ENCODE data around the gene SAMD14.

SAMD14 gene

GRCh38 chr17:50094753-50095619 is 35.0 kb downstream of the SAMD14 start, which contains the start of gene PDK2:
TSS of gene PDK2 (plus strand) at chr17:50095351. CDS start at chr17:50095436, 85 bp downstream.
- no peak for FAIRE-seq

DNA sequence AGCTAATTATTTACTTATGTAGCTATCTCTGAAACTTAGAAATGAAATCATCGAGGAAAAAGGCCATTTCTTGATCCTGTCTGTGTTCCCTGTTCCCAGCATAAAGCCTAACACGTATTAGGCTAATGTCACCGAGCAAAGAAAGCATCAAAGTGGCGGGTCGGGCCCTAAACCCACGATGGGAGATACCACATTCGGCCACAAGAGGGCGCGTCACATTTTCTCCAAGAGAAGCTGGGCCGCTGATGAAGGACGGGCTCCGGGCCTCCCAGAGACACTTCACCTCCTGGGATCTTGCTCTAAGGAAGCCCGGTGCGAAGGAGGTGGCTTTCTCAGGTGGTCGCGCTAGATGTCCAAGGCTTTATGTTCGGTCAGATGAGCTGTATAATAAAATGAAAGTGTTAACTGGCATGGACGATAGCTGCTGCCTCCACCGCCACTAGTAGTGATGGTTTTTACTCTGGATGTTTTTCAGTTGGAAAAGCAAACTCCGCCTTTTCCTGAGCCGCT is 35.7 kb downstream of the SAMD14 start:
- no peak for FAIRE-seq

DNA sequence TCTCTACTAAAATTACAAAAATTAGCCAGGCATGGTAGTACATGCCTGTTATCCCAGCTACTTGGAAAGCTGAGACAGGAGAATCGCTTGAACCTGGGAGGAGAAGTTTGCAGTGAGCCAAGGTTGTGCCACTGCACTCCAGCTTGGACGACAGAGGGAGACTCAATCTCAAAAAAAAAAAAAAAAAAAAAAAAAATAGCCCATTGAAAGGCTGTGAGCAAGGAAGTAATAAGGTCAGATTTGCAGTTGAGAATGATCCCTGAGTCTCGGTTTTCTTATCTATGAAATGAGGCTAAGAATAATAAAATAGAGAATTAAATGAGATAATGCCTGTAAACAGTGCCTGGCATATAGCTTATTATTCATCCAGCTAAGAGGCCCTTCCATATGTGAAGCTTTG is 36.2 kb downstream of the SAMD14 start:
- no peak for FAIRE-seq

DNA sequence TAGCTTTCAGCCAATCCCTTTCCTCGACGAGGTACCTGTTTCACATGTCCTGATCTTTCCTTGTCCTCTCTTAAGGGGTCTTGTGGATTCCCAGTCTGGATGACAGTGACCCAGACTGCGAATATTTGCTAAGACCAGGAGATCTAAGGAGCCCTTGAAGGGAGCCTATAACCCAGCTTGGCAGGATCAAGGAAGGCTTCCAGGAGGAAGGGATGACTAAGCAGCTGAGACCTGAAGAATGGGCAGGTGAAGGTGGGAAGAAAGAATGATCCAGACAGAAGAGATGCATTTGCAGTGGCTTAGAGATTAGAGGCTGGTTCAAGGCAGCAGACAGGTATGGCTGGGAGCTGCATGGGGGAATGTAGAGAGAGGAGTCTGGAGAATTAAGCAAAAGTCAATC is 36.7 kb downstream of the SAMD14 start:
- no peak for FAIRE-seq

GRCh38 chr17:50091918-50092285 is 38.1 kb downstream of the SAMD14 start:
- FAIRE-seq = no peak

DNA sequence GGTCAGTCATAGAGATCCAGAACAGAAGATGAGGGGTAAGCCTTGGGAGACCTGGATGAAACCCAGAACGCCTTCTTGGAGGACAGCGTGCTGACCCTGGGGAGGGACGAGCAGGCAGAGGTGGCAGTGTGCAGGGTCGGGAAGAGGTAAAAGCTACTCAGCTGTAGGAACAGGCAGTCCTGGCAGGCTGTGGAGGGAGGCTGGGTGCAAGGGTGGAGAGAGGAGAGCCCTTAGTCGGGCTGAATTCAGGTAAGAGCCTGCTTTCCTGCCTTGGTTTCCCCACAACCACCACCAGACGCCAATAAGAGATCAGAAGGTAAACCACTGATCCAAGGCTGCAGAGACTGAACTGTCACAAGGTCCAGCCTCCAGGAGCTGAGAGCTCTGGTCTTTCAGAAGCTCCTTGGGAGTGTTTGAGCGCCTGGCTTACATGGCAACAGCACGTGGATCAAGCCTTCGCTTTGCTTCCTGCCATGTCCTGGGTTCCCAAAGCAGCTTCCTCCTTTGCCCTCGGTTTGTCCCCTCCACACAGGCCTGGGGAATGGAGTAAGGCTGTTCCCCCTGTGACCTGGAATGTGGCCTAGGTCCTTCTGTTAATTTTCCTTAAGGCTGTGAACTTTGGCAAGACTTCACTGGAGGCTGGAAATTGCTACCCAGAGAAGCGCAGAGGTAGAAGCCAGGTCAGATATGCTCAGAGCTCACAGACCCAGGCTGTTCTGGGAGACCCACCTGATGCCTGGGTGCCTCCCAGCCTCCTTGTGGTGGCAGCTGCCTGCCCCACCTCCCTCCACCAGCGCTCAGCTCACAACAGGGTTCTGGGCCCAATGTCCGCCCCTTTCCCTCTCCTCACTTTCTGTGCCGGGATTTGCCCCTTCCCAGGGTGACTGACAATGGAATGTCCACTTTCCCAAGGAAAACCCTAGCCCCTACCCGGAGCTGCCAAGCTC is 38.7 kb downstream of the SAMD14 start:
- FAIRE-seq = no peak

DNA sequence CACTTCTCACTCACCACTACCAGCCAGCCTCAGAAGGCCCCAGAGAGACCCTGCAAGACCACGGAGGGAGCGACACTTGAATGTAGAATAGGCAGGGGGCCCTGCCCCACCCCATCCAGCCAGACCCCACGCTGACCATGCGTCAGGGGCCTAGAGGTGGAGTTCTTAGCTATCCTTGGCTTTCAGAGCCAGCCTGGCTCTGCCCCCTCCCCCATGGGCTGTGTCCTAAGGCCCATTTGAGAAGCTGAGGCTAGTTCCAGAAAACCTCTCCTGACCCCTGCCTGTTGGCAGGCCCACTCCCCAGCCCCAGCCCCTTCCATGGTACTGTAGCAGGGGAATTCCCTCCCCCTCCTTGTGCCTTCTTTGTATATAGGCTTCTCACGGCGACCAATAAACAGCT is 39.9 kb downstream of the SAMD14 start:
- no peak for FAIRE-seq

DNA sequence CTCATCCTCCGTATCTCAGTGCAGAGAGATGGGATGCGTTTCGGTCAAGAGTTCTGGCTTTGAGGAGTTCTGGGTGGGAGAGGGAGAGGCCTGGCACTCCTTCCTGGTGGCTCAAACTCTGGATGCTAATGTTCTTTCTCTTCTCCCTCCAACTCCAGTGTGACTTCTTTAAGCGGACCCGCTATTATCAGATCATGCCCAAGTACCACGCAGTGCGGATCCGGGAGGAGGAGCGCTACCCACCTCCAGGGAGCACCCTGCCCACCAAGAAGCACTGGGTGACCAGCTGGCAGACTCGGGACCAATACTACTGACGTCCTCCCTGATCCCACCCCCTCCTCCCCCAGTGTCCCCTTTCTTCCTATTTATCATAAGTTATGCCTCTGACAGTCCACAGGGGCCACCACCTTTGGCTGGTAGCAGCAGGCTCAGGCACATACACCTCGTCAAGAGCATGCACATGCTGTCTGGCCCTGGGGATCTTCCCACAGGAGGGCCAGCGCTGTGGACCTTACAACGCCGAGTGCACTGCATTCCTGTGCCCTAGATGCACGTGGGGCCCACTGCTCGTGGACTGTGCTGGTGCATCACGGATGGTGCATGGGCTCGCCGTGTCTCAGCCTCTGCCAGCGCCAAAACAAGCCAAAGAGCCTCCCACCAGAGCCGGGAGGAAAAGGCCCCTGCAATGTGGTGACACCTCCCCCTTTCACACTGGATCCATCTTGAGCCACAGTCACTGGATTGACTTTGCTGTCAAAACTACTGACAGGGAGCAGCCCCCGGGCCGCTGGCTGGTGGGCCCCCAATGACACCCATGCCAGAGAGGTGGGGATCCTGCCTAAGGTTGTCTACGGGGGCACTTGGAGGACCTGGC is 40.8 kb downstream of the SAMD14 start:
- no peak for FAIRE-seq

DNA sequence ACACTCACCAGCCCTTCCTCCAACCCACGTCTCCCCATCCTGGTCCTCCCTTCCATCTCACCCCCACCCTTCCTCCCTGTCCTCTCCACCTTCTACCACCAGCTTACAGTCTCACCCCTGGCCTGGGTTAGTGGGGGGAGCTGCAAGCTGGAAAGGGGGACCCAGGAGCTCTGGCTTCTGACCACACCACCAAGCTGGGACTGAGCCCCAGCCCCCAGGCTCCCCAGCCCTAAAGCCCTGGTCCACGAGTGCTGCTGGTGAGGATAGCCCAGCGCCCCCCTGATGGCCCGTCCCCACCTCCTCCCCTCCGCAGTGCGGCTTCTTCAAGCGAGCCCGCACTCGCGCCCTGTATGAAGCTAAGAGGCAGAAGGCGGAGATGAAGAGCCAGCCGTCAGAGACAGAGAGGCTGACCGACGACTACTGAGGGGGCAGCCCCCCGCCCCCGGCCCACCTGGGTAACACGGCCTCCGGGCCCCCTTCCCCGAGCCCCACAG is 42.0 kb downstream of the SAMD14 start:
- FAIRE-seq = no peak

GRCh38 chr17:50087246-50087911 is 42.6 kb downstream of the SAMD14 start:
- no peak for FAIRE-seq

DNA sequence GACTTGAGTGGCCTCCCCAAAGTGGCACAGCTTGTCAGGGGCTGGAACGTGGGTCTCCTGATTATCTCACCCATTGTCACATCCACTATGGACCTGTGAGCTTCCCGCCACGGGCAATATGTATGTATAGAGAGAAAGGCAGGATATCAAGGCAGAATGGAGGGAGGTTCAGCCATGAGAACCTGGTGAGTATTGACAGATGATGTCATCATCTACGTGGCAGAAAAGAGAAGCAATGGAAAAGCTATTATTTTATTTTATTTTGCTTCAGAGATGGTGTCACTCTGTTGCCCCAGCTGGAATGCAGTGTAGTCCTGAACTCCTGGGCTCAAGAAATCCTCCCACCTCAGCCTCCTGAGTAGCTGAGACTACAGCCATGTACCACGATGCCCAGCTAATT is 48.2 kb downstream of the SAMD14 start:
- no peak for FAIRE-seq

DNA sequence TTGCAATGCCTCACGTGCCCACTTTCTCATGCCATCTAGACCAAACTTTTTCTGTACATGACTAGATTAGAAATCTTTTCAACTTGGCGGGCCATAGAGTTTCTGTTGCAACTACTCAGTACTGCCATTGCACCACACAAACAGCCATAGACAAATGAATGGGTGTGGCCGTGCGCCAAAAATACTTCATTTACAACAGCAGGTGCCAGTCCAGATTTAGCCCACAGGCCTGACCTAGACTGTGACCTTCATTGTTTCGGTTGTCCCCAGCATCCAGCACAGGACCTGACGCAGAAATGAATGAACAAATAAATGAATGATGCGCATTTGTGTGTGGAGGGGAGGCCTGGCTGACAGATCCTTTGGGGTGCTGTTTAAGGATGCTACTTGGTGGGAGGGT is 49.1 kb downstream of the SAMD14 start:
- no peak for FAIRE-seq

GRCh38 chr17:50080096-50080480 is 49.9 kb downstream of the SAMD14 start:
- no peak for FAIRE-seq

DNA sequence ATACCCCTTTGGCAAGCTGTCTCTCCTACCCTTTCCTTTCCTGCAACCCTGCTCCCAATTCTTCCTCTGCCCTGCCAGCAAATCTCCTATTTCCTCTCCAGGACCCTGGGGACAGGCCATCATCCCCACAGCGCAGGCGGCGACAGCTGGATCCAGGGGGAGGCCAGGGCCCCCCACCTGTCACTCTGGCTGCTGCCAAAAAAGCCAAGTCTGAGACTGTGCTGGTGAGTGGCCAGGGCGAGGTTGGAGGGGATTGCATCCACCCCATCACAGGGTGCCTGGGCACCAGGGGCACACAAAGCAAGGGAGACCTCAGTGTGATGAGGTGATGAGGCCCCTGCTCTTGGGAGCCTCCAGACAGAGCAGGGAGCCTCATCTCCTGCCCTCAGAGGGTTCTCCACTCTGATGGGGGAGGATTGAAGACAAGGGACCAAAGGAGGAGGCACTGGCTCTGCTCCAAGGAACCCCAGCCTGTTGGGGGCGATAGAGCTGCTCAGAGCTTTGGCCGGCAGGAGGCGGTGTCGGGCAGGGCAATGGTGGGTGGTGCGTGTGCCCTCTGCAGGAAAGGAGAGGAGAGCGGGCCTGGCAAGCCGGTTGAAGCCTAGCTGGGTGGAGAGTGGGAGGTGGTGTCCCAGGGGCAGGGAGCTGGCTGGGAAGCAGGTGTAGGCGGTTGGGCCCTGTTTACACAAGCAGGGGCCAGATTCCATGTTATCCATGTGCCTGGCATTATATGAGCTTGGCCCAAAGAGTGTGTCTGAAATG is 50.4 kb downstream of the SAMD14 start:
- no peak for FAIRE-seq

DNA sequence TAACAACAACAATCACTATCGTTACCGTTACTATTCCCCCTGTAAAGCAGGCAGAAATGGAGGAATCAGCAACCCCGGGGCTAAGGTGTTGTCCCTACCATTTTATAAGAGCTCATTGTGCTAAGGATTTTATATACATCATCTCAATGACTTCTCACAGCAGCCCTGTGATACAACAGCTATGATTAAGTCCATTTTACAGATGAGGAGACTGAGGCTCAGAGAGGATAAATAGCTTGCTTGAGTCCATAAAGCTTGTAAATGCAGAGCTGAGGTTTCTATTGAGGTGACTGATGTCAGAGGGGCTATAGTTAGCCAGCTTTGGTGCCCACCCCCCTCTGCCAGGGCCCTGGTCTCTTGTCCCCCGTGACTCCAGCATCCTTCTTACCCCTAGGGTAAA is 51.5 kb downstream of the SAMD14 start:
- no peak for FAIRE-seq

DNA sequence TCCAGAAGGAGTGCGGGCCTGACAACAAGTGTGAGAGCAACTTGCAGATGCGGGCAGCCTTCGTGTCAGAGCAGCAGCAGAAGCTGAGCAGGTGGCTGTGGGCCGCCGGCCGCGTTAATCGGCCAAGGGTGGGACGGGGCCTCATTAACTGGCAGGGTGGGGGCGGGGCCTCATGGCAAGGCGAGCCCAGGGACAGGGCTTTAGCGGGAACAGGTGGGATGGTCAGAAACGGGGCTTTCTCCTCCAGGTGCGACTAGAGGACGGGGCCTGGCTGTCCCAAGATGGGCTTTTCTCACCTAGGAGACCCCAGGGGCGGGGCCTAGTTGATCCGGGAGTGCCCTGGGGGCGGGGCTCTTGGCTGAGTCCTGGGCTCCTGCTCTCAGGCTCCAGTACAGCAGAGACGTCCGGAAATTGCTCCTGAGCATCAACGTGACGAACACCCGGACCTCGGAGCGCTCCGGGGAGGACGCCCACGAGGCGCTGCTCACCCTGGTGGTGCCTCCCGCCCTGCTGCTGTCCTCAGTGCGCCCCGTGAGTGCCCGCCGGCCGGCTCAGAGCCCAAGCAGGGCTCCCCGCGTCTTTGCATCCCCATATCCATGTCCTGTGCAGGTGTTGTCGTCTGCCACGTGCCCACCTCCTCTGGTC is 53.2 kb downstream of the SAMD14 start:
- FAIRE-seq = no peak

- no peak for FAIRE-seq
Measured at GRCh38 chr17:50076221-50076590, 53.8 kb downstream of the SAMD14 start.

GRCh38 chr17:50075446-50076032 is 54.4 kb downstream of the SAMD14 start:
- no peak for FAIRE-seq

- no peak for FAIRE-seq
Measured at GRCh38 chr17:50074227-50074626, 55.7 kb downstream of the SAMD14 start.

- FAIRE-seq = no peak
Measured at GRCh38 chr17:50072925-50073324, 57.0 kb downstream of the SAMD14 start.

Data from colon (tissue), 2 donors.